Caco-2 (cell line): ENCODE results near the gene BMP7. TPM values are rescaled to one million over a fixed set of nuclear protein-coding genes. Genes with fewer than 3 reads are reported as not detected.

Experiments used
- BruUV-seq: library from RNA; stranded (reverse); fragments of 400-500 nt; replicated peaks from 2 replicates; lab custom pipeline; 2021; lab: Mats Ljungman, UMichigan
- CTCF ChIA-PET: fragments of 300-600 bp; sonication (Branson Sonifier 250); formaldehyde crosslinking; loops from one replicate; lab custom pipeline; 2022; ENCODE audit warnings: antibody characterized with exemption; lab: Charles Lee
- POLR2A ChIA-PET: fragments of 300-600 bp; sonication (Branson Sonifier 250); formaldehyde crosslinking; loops from one replicate; lab custom pipeline; 2022; ENCODE audit warnings: antibody characterized with exemption; lab: Charles Lee
- DNase-seq, 2 experiments: peaks; one replicate each; pipeline versions ENCODE4 v3.0.0 to v3.0.0-alpha.2; 2020 to 2022
- H3K27me3 ChIP-seq: replicated peaks from 2 replicates; pipeline ENCODE4 v1.6.0; 2011; ENCODE audit warnings: low read length; ENCODE audit not compliant: control insufficient read depth, insufficient read depth
- H3K36me3 ChIP-seq: 2 replicates; pipeline ENCODE4 v1.5.1; 2011; ENCODE audit warnings: low read length; ENCODE audit not compliant: control insufficient read depth, insufficient read depth
- H3K4me1 ChIP-seq: fragments of 250-450 bp; sonication (Bioruptor Pico); 2 replicates; pipeline ENCODE4 v1.5.1; 2020; ENCODE audit warnings: mild to moderate bottlenecking
- H3K4me3 ChIP-seq: 2 replicates; pipeline ENCODE4 v1.5.1; 2011; ENCODE audit warnings: low read depth, mild to moderate bottlenecking, control low read depth, low read length
- H3K9me3 ChIP-seq: fragments of 250-450 bp; sonication (Bioruptor Pico); 2 replicates; pipeline ENCODE4 v1.5.1; 2020; ENCODE audit warnings: mild to moderate bottlenecking, moderate library complexity
- H3K27ac Mint-ChIP-seq: one replicate; pipeline ENCODE4 v1.8.0; 2022; ENCODE audit warnings: mixed read lengths; ENCODE audit not compliant: unreplicated experiment
- H3K27me3 Mint-ChIP-seq: one replicate; pipeline ENCODE4 v1.8.0; 2022; ENCODE audit warnings: mixed read lengths; ENCODE audit not compliant: insufficient read depth, unreplicated experiment
- H3K36me3 Mint-ChIP-seq: one replicate; pipeline ENCODE4 v1.8.0; 2022; ENCODE audit warnings: mild to moderate bottlenecking, mixed read lengths; ENCODE audit not compliant: insufficient read depth, unreplicated experiment
- H3K4me1 Mint-ChIP-seq: one replicate; pipeline ENCODE4 v1.8.0; 2022; ENCODE audit warnings: low read depth, mixed read lengths; ENCODE audit not compliant: unreplicated experiment
- H3K4me3 Mint-ChIP-seq: one replicate; pipeline ENCODE4 v1.8.0; 2022; ENCODE audit warnings: mild to moderate bottlenecking, moderate library complexity, mixed read lengths; ENCODE audit not compliant: unreplicated experiment
- H3K9me3 Mint-ChIP-seq: one replicate; pipeline ENCODE4 v1.8.0; 2022; ENCODE audit warnings: mixed read lengths; ENCODE audit not compliant: unreplicated experiment
- intact Hi-C: fragments of 100-400 bp; cut with micrococcal nuclease; formaldehyde crosslinking; loops from one replicate; pipeline ENCODE4 v1.10.0; 2022; ENCODE audit not compliant: unreplicated experiment
- total RNA-seq: library from RNA; stranded (reverse); gene quantifications from 2 replicates; pipeline ENCODE4 v1.2.3, GENCODE V29; 2022
- TF ChIP-seq, protein P1 (sequence below), 2 experiments: fragments of 200-600 bp in 1 of 2; IDR thresholded peaks; 1 replicate in 1 of 2; 2 replicates in 1 of 2; pipeline versions ENCODE4 v1.5.1 to v1.8.0; 2011 to 2022; ENCODE audit warnings: antibody characterized with exemption in 1 of 2, control low read depth in 1 of 2, inconsistent platforms in 1 of 2, low read depth in 1 of 2, low read length in 1 of 2, mild to moderate bottlenecking in 1 of 2, moderate library complexity in 1 of 2; ENCODE audit not compliant: insufficient read depth in 1 of 2, severe bottlenecking in 1 of 2, unreplicated experiment in 1 of 2

The BMP7 gene
- total RNA-seq, 1 experiment from 2014 or later: 317 TPM

DNA sequence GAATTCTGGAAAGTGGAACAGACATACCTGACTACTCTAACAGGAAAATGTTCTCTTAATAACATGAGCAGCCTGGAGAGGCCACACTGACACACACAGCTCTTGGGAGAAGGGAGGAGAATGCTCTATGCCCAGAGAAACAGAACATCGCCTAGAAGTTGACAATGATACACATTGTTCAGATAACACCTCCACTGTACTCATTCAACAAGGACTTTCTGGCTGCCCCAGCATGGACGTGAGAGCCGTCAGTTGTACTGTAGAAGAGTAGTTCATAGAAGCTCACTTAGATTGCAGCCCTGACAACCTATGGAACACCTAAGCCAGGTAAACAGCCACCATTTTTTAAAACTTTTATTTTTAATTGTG lies 28.9 kb downstream of the BMP7 start:
- Mint-ChIP-seq H3K4me3 (no peak overlapping the region), H3K36me3 (peaks cover 86% of the 10 kb centered on the region), H3K27ac (no peak overlapping the region), H3K4me1 (peaks cover 33% of the 10 kb centered on the region), H3K9me3 (peaks cover 21% of the 10 kb centered on the region), H3K27me3 (no peaks in the 10 kb centered on the region)
- H3K4me1 ChIP-seq: peaks cover 6% of the 10 kb centered on the region
- no peaks in the 10 kb centered on the region for H3K36me3 ChIP-seq
- H3K27me3 ChIP-seq: no peaks in the 10 kb centered on the region
- POLR2A ChIA-PET: no interaction called here
- peaks cover 16% of the 10 kb centered on the region for H3K9me3 ChIP-seq
- H3K4me3 ChIP-seq: no peak overlapping the region
- no TSS peak for BruUV-seq
- TF ChIP-seq, protein P1, sequence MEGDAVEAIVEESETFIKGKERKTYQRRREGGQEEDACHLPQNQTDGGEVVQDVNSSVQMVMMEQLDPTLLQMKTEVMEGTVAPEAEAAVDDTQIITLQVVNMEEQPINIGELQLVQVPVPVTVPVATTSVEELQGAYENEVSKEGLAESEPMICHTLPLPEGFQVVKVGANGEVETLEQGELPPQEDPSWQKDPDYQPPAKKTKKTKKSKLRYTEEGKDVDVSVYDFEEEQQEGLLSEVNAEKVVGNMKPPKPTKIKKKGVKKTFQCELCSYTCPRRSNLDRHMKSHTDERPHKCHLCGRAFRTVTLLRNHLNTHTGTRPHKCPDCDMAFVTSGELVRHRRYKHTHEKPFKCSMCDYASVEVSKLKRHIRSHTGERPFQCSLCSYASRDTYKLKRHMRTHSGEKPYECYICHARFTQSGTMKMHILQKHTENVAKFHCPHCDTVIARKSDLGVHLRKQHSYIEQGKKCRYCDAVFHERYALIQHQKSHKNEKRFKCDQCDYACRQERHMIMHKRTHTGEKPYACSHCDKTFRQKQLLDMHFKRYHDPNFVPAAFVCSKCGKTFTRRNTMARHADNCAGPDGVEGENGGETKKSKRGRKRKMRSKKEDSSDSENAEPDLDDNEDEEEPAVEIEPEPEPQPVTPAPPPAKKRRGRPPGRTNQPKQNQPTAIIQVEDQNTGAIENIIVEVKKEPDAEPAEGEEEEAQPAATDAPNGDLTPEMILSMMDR (IDR thresholded peaks at IDR 0.05; ENCODE audit: insufficient read depth in 1 of 2, low read depth in 1 of 2, low read length in 1 of 2, severe bottlenecking in 1 of 2, unreplicated experiment in 1 of 2): no peak
- DNase-seq: no peak
- intact Hi-C loops: no loop called here
- CTCF ChIA-PET: no interaction called here

DNA sequence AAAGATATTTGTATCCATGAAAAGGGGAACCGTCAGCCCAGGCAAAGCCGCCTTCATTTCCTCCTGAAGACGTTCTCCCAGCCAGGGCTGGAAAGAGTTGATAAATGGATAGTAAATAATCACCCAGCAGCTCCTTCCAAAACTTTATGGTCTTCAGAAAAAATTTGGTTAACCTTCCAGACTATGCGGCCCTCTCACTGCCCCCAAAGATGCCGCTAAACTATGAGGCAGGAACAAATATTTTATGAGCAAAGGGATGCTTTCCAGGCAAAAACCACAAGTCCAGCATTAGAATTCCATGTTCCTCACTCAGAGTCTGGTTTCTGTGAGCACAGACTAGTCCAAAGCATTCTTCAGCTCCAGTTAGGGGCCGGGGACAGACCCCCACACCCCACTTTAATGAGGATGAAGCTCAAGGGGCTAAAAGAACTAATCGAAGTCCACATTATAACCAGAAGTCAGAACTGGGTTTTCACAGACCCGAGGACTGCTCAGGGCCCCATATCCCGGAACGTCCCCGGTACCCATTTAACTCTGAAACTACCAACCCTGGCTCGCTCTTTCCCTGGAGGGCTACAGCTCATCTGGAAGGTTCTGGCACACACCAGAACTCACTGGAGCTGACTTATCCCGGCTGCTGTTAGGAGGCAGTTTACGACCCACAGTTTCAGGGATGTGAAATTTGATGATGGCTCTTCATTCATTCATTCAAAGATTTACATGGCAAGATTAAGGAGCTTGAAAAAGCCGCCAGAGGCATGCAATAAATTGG lies 29.4 kb downstream of the BMP7 start:
- Histone ChIP-seq H3K9me3 (peaks cover 16% of the 10 kb centered on the region), H3K4me1 (peaks cover 6% of the 10 kb centered on the region), H3K27me3 (no peaks in the 10 kb centered on the region), H3K36me3 (no peaks in the 10 kb centered on the region), H3K4me3 (no peak overlapping the region)
- peaks cover 87% of the 10 kb centered on the region for H3K36me3 Mint-ChIP-seq
- H3K27me3 Mint-ChIP-seq: no peaks in the 10 kb centered on the region
- ChIA-PET POLR2A (no interaction called here), CTCF (interaction anchor here (0.8 kb wide), 1 partner anchor 96 kb away, joined by 3 read pairs; no protein-coding TSS in a partner anchor)
- no TSS peak for BruUV-seq
- peaks cover 21% of the 10 kb centered on the region for H3K9me3 Mint-ChIP-seq
- H3K4me3 Mint-ChIP-seq: no peak overlapping the region
- peaks cover 37% of the 10 kb centered on the region for H3K4me1 Mint-ChIP-seq
- TF ChIP-seq, protein P1 (IDR thresholded peaks at IDR 0.05; ENCODE audit: insufficient read depth in 1 of 2, low read depth in 1 of 2, low read length in 1 of 2, severe bottlenecking in 1 of 2, unreplicated experiment in 1 of 2): no peak
- intact Hi-C loops: no loop called here
- DNase-seq: no peak
- no peak overlapping the region for H3K27ac Mint-ChIP-seq

DNA sequence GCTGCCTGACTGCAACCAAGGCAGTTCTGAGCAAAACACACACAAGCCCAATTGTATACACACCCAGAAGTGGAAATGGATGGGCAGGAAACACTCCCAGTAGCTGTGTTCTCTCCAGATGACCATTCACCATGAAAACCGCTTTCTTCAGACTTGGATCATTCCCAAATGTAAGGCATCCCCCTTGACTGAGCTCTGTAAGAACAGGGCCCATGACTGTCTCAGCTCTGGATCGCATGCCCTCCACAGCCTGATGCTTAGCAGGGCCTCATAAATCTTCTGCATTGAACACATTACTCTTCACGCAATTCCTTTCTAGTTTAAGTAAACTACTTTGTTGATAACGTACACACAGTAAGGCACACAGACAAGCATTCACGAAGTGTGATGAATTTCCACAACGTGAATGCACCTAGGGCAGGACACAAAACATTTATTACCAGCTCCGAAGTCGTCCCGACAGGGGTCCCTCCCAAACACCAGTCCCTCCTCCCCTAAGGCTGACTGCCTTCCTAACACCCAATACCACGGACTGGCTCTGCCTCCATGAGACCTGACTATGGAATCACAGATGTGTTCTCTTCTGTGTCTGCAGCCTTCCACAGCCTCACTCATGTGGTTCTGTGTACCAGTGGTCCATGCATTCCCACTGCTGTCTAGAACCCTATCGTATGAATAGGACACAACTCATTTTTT lies 31.7 kb downstream of the BMP7 start:
- H3K9me3 ChIP-seq: peaks cover under 1% of the 10 kb centered on the region; the same call in 1 of the 2 replicates
- H3K4me1 ChIP-seq: peaks cover 13% of the 10 kb centered on the region
- Mint-ChIP-seq H3K27ac (no peak overlapping the region), H3K4me1 (peaks cover 44% of the 10 kb centered on the region), H3K36me3 (peaks cover 85% of the 10 kb centered on the region), H3K9me3 (no peaks in the 10 kb centered on the region), H3K27me3 (no peaks in the 10 kb centered on the region), H3K4me3 (no peak overlapping the region)
- DNase-seq: no peak
- TF ChIP-seq, protein P1 (IDR thresholded peaks at IDR 0.05; ENCODE audit: insufficient read depth in 1 of 2, low read depth in 1 of 2, low read length in 1 of 2, severe bottlenecking in 1 of 2, unreplicated experiment in 1 of 2): no peak
- no peak overlapping the region for H3K4me3 ChIP-seq
- POLR2A ChIA-PET: no interaction called here
- peaks cover 2% of the 10 kb centered on the region; the same call in 1 of the 2 replicates for H3K36me3 ChIP-seq
- CTCF ChIA-PET: interaction anchor here (1.9 kb wide), 1 partner anchor 10 kb away, joined by 7 read pairs; no protein-coding TSS in a partner anchor
- H3K27me3 ChIP-seq: no peaks in the 10 kb centered on the region
- intact Hi-C loops: no loop called here
- BruUV-seq: no TSS peak
